22Rv1 (cell line): ENCODE measurements around the gene TK2.

ENCODE experiments used
- ZFX ChIP-seq: fragments of 450-650 bp; IDR thresholded peaks from 2 replicates; pipeline ENCODE4 v1.6.1; 2017; ENCODE audit warnings: antibody characterized with exemption, borderline replicate concordance
- TF ChIP-seq, protein P1 (sequence below): fragments of 450-650 bp; IDR thresholded peaks from 2 replicates; pipeline ENCODE4 v1.5.1; 2017; ENCODE audit warnings: mild to moderate bottlenecking

DNA sequence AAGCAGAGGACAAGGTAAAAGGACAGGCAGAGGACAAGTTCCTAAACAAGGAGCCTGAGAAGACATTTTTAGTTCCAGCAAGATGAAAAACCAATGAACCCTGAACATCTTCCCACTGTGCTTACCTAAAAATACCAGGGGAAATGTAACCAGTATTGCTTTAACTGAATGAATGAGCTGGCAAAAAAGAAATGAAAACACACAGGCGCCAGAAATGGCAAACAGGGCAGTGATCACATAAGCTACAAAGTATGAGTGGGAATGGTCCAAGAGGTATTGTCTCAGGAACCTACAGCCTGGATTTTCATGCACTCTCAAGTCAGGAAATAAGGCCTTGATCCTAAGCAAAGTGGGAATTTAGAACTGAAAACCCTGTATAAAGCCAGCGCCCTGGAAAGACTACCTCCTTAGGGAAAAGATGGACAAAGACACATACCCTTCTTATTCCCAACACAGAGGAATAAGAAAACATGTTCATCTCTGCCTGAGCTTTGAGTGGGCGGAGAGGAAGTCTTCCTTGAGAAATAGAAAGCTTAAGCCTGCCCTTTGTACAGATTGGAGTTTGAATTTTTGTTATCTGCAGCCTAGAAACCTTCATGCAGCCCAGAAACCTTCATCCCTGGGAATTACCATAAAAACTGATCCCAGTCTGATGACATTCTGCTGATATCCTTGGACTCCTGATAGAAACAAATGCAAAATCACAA is 31.5 kb upstream of the TK2 start:
- TF ChIP-seq, protein P1, sequence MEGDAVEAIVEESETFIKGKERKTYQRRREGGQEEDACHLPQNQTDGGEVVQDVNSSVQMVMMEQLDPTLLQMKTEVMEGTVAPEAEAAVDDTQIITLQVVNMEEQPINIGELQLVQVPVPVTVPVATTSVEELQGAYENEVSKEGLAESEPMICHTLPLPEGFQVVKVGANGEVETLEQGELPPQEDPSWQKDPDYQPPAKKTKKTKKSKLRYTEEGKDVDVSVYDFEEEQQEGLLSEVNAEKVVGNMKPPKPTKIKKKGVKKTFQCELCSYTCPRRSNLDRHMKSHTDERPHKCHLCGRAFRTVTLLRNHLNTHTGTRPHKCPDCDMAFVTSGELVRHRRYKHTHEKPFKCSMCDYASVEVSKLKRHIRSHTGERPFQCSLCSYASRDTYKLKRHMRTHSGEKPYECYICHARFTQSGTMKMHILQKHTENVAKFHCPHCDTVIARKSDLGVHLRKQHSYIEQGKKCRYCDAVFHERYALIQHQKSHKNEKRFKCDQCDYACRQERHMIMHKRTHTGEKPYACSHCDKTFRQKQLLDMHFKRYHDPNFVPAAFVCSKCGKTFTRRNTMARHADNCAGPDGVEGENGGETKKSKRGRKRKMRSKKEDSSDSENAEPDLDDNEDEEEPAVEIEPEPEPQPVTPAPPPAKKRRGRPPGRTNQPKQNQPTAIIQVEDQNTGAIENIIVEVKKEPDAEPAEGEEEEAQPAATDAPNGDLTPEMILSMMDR: no peak
- no peak for TF ChIP-seq ZFX
